MCF 10A (cell line): ENCODE data around the gene NOTCH2. TPM values are rescaled to one million over a fixed set of nuclear protein-coding genes. Genes with fewer than 3 reads are reported as not detected.

ENCODE experiments used
- BruUV-seq: library from RNA; stranded (reverse); fragments of 400-500 nt; replicated peaks from 2 replicates; lab custom pipeline; 2021; lab: Mats Ljungman, UMichigan
- CTCF ChIA-PET: fragments of 300-600 bp; sonication (Branson Sonifier 250); formaldehyde crosslinking; extraction: SDS; loops from one replicate; lab custom pipeline; 2021; ENCODE audit warnings: antibody characterized with exemption, inconsistent platforms; lab: Yijun Ruan, JAX
- POLR2A ChIA-PET: fragments of 300-600, 350-650 bp; sonication (Branson Sonifier 250); formaldehyde crosslinking; extraction: SDS; loops from one replicate; lab custom pipeline; 2020; ENCODE audit warnings: antibody characterized with exemption, inconsistent platforms; lab: Yijun Ruan, JAX
- DNase-seq: peaks from one replicate; pipeline ENCODE4 v3.0.0-alpha.2; 2018; ENCODE audit not compliant: unreplicated experiment
- H3K27ac Mint-ChIP-seq: one replicate; pipeline ENCODE4 v1.8.0; 2022; ENCODE audit warnings: mild to moderate bottlenecking, low read depth, mixed read lengths; ENCODE audit not compliant: unreplicated experiment
- H3K27me3 Mint-ChIP-seq: one replicate; pipeline ENCODE4 v1.8.0; 2022; ENCODE audit warnings: mixed read lengths; ENCODE audit not compliant: insufficient read depth, unreplicated experiment
- H3K36me3 Mint-ChIP-seq: one replicate; pipeline ENCODE4 v1.8.0; 2022; ENCODE audit warnings: mild to moderate bottlenecking, moderate library complexity, mixed read lengths; ENCODE audit not compliant: insufficient read depth, unreplicated experiment
- H3K4me1 Mint-ChIP-seq: one replicate; pipeline ENCODE4 v1.8.0; 2022; ENCODE audit warnings: mixed read lengths; ENCODE audit not compliant: insufficient read depth, unreplicated experiment
- H3K4me3 Mint-ChIP-seq: one replicate; pipeline ENCODE4 v1.8.0; 2022; ENCODE audit warnings: mild to moderate bottlenecking, moderate library complexity, mixed read lengths; ENCODE audit not compliant: unreplicated experiment
- H3K9me3 Mint-ChIP-seq: one replicate; pipeline ENCODE4 v1.8.0; 2022; ENCODE audit warnings: mixed read lengths; ENCODE audit not compliant: unreplicated experiment
- intact Hi-C: fragments of 100-400 bp; cut with micrococcal nuclease; formaldehyde crosslinking; loops from 2 replicates; pipeline ENCODE4 v1.14.1; 2022
- total RNA-seq: library from RNA; stranded (reverse); gene quantifications from 2 replicates; pipeline ENCODE4 v1.2.3, GENCODE V29; 2022
- TF ChIP-seq, protein P1 (sequence below): fragments of 200-600 bp; IDR thresholded peaks from one replicate; pipeline ENCODE4 v1.8.0; 2022; ENCODE audit warnings: antibody characterized with exemption, mild to moderate bottlenecking; ENCODE audit not compliant: unreplicated experiment

The NOTCH2 gene
- total RNA-seq, 1 experiment from 2014 or later: 128 TPM

DNA sequence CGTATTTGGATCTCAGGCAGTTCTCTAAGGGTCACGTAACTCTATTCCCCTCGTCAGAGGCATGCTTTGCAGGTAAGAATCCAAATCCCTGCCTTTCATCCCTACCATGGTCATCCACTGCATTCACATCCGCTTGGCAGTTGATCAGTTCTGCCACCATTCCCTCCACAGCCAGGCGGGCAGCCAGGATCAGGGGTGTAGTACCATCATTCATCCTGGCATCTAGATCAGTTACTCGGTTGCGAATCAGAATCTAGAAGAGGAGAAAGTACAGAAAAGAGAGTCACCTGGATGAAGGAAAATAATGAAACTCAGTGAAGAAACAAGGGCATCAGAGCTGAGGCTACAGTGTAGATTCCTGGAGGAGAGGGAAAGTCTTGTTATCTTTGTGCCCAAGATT, 151.2 kb downstream of the NOTCH2 start:
- Mint-ChIP-seq H3K36me3 (peaks cover 91% of the 10 kb centered on the region), H3K27ac (no peak overlapping the region), H3K4me1 (peaks cover 7% of the 10 kb centered on the region), H3K4me3 (no peak overlapping the region), H3K9me3 (no peaks in the 10 kb centered on the region), H3K27me3 (no peaks in the 10 kb centered on the region)
- TF ChIP-seq, protein P1, sequence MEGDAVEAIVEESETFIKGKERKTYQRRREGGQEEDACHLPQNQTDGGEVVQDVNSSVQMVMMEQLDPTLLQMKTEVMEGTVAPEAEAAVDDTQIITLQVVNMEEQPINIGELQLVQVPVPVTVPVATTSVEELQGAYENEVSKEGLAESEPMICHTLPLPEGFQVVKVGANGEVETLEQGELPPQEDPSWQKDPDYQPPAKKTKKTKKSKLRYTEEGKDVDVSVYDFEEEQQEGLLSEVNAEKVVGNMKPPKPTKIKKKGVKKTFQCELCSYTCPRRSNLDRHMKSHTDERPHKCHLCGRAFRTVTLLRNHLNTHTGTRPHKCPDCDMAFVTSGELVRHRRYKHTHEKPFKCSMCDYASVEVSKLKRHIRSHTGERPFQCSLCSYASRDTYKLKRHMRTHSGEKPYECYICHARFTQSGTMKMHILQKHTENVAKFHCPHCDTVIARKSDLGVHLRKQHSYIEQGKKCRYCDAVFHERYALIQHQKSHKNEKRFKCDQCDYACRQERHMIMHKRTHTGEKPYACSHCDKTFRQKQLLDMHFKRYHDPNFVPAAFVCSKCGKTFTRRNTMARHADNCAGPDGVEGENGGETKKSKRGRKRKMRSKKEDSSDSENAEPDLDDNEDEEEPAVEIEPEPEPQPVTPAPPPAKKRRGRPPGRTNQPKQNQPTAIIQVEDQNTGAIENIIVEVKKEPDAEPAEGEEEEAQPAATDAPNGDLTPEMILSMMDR: no peak
- ChIA-PET CTCF (interaction anchor here (1.6 to 2.1 kb wide), 2 partner anchors 30 to 32 kb away, joined by 4 to 16 read pairs; no protein-coding TSS in a partner anchor), POLR2A (no interaction called here)
- no TSS peak for BruUV-seq
- intact Hi-C loops: no loop called here
- DNase-seq: no peak

DNA sequence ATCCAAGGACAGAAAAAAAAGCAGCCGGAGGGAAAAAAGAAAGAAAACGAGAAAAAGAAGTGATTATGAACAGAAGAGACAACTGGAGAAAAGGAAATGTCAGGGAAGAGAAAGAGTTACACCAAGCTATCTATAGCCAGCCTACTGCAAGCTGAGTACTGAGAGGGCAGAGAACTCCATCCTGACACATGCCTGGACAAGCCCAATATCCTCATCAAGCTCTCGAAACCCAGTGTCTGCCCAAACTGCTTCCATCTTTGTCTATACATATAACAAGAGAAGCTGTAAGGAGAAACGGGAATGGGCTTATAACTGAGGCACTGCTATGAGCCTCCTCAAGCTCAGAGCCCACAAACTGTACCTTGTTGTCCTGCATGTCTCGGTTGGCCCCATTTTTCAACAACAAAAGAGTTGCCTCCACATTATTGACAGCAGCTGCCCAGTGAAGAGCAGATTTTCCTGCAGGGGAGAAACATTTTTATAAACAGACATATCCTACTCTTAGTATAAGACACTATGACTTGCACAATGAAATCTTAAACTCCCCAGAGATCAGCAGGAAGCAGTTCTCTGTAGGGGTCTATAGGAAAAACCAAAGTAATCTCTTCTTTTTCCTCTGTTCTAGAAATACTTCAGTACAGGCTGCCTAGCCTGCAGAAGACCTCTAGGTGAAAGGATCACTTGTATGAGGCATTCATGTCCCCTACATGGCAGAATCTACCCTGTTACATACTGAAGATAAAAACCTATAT, 152.0 kb downstream of the NOTCH2 start:
- TF ChIP-seq, protein P1: no peak
- CTCF ChIA-PET: interaction anchor here (1.1 to 2.1 kb wide), 3 partner anchors 9 to 31 kb away, joined by 3 to 16 read pairs (median 4); no protein-coding TSS in a partner anchor
- DNase-seq: peak; percentile 23
- BruUV-seq: no TSS peak
- Mint-ChIP-seq H3K27me3 (no peaks in the 10 kb centered on the region), H3K4me1 (peaks cover 7% of the 10 kb centered on the region), H3K36me3 (peaks cover 87% of the 10 kb centered on the region), H3K4me3 (no peak overlapping the region), H3K9me3 (no peaks in the 10 kb centered on the region), H3K27ac (peak overlapping the region; percentile 58)
- POLR2A ChIA-PET: interaction anchor here (0.5 to 0.6 kb wide), 3 partner anchors 10 to 42 kb away, joined by 3 to 5 read pairs (median 3); no protein-coding TSS in a partner anchor
- intact Hi-C loops: no loop called here

DNA sequence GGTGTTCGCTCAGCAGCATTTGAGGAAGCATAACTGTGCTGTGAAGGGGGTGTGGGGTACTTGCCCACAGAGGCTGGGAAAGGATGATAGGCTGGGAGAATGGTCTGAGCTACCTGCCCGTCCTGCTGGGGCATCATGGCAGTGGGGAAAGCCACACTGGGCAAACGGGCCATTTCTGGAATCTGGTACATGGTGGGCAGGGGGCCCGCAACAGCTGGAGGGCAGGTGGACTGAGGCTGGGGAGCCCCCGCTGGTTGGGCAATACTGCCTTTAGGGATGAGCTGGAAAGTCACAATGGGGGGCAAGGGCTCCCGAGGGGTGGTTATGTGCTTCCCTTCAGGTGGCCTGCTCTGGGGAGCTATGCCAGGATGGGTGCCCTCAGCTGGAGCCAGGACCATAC, 153.9 kb downstream of the NOTCH2 start:
- BruUV-seq: no TSS peak
- no peaks in the 10 kb centered on the region for H3K9me3 Mint-ChIP-seq
- peak overlapping the region; percentile 58 for H3K27ac Mint-ChIP-seq
- peaks cover 70% of the 10 kb centered on the region for H3K36me3 Mint-ChIP-seq
- TF ChIP-seq, protein P1: no peak
- ChIA-PET POLR2A (no interaction called here), CTCF (interaction anchor here (0.6 kb wide), 1 partner anchor 12 kb away, joined by 7 read pairs; no protein-coding TSS in a partner anchor)
- H3K4me3 Mint-ChIP-seq: no peak overlapping the region
- H3K4me1 Mint-ChIP-seq: peaks cover 7% of the 10 kb centered on the region
- no peak for DNase-seq
- no peaks in the 10 kb centered on the region for H3K27me3 Mint-ChIP-seq
- intact Hi-C loops: no loop called here

DNA sequence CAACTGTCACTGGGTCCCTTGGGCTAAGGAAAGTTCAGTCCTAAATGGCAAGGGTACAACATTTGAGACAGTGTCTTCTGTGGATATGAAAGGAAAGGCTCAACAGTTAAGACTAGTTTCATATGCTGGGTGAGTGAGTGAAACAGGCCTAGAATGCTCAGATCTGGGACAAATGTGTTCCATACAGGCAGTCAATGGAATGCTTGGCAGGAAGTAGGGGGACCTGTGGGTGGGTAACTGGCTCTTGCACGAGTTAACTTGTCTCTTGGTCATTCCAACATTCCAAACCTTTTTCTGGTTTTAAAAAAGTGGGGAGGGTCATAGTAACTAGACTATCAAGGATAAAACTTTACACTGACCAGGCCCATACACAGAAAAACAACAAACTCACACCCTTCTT, 155.4 kb downstream of the NOTCH2 start:
- intact Hi-C loops: no loop called here
- DNase-seq: no peak
- peaks cover 61% of the 10 kb centered on the region for H3K36me3 Mint-ChIP-seq
- no peaks in the 10 kb centered on the region for H3K27me3 Mint-ChIP-seq
- no TSS peak for BruUV-seq
- H3K4me1 Mint-ChIP-seq: peaks cover 7% of the 10 kb centered on the region
- ChIA-PET CTCF (no interaction called here), POLR2A (no interaction called here)
- no peak overlapping the region for H3K4me3 Mint-ChIP-seq
- H3K27ac Mint-ChIP-seq: peak overlapping the region; percentile 3
- no peaks in the 10 kb centered on the region for H3K9me3 Mint-ChIP-seq
- TF ChIP-seq, protein P1: no peak
